Muscle of leg (tissue), 11 donors: ENCODE data around the gene TLR5. TPM values are rescaled to one million over a fixed set of nuclear protein-coding genes. Genes with fewer than 3 reads are reported as not detected.

Experiments
- DNase-seq: peaks from one replicate; pipeline ENCODE4 v3.0.0; 2013
- H3K27ac ChIP-seq: one replicate; pipeline ENCODE4 v1.5.1; 2013; ENCODE audit warnings: mild to moderate bottlenecking, low read length, control low read depth
- H3K27me3 ChIP-seq: one replicate; pipeline ENCODE4 v1.6.1; 2013; ENCODE audit warnings: low read length; ENCODE audit not compliant: control insufficient read depth, insufficient read depth
- H3K36me3 ChIP-seq: one replicate; pipeline ENCODE4 v1.6.1; 2013; ENCODE audit warnings: low read length; ENCODE audit not compliant: control insufficient read depth, insufficient read depth
- H3K4me1 ChIP-seq: one replicate; pipeline ENCODE4 v1.6.1; 2013; ENCODE audit warnings: low read length; ENCODE audit not compliant: control insufficient read depth, insufficient read depth
- H3K4me3 ChIP-seq: one replicate; pipeline ENCODE4 v1.5.1; 2013; ENCODE audit warnings: low read length, control low read depth
- H3K9me3 ChIP-seq: replicated peaks from 2 replicates; pipeline ENCODE4 v1.6.1; 2013; ENCODE audit warnings: low read depth, low read length; ENCODE audit not compliant: control insufficient read depth
- WGBS: methylation state at CpG from one replicate; pipeline ENCODE4 v1.1.5; 2013; ENCODE audit warnings: missing lambda C conversion rate; ENCODE audit not compliant: insufficient coverage; 5-methylcytosine and 5-hydroxymethylcytosine counted together
- polyA plus RNA-seq, 8 donors: library from polyadenylated mRNA; unstranded; fragments of 120-200 nt; gene quantifications; one replicate each; pipeline versions ENCODE4 v1.2.1 to v1.2.3, GENCODE V29; 2013; ENCODE audit warnings: inconsistent platforms in 1 of 8, low replicate concordance in 1 of 8; ENCODE audit not compliant: insufficient read length in 8 of 8, insufficient read depth in 1 of 8
- total RNA-seq: library from RNA; stranded (reverse); fragments of 120-200 nt; gene quantifications from one replicate; pipeline ENCODE4 v1.2.4, GENCODE V29; 2013

The TLR5 gene
- total and polyA plus RNA-seq, 9 donors: 3.1 to 4.9 (median 3.8) TPM

- Histone ChIP-seq H3K4me3 (no peak overlapping the region), H3K27me3 (peaks cover 3% of the 10 kb centered on the region), H3K36me3 (no peaks in the 10 kb centered on the region), H3K27ac (no peak overlapping the region), H3K9me3 (no peaks in the 10 kb centered on the region), H3K4me1 (peaks cover 11% of the 10 kb centered on the region)
- WGBS: 89% methylated on average over 5 of the region's 5 CpGs
- no peak for DNase-seq
These were observed 7.4 kb upstream of the TLR5 start for GRCh38 chr1:223150443-223150842.

DNA sequence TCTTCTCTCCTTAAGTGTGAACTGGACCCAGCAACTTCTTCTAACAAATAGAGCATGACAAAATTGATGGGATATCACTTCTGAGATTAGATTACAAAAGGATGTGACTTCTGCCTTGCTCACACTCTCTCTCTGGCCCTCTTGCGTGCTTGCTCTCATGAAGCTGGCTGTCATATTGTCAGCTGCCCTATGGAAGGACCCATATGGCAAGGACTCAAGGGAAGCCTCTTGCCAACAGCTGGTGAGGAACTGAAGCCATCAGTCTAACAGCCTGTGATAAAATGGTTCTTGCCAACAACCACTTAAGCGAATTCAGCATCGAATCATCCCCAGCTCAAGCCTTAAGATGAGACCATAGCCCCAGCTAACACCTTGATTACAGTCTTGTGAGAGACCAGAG is 4.8 kb upstream of the TLR5 start:
- H3K27ac ChIP-seq: no peak overlapping the region
- H3K9me3 ChIP-seq: no peaks in the 10 kb centered on the region
- no peak overlapping the region for H3K4me3 ChIP-seq
- WGBS: 45% methylated on average over 2 of the region's 3 CpGs
- DNase-seq: peak; percentile 59
- peaks cover 23% of the 10 kb centered on the region for H3K4me1 ChIP-seq
- peaks cover under 1% of the 10 kb centered on the region for H3K27me3 ChIP-seq
- no peaks in the 10 kb centered on the region for H3K36me3 ChIP-seq

GRCh38 chr1:223147409-223147808 is 4.4 kb upstream of the TLR5 start:
- no peaks in the 10 kb centered on the region for H3K36me3 ChIP-seq
- H3K4me3 ChIP-seq: no peak overlapping the region
- no peak overlapping the region for H3K27ac ChIP-seq
- H3K9me3 ChIP-seq: no peaks in the 10 kb centered on the region
- 83% methylated on average over 1 of the region's 2 CpGs for WGBS
- DNase-seq: no peak
- H3K4me1 ChIP-seq: peaks cover 27% of the 10 kb centered on the region
- no peaks in the 10 kb centered on the region for H3K27me3 ChIP-seq

GRCh38 chr1:223146745-223147144 is 3.7 kb upstream of the TLR5 start:
- no peak overlapping the region for H3K4me3 ChIP-seq
- no peaks in the 10 kb centered on the region for H3K9me3 ChIP-seq
- WGBS: 85% methylated on average over 2 of the region's 2 CpGs
- no peaks in the 10 kb centered on the region for H3K27me3 ChIP-seq
- DNase-seq: no peak
- H3K4me1 ChIP-seq: peaks cover 34% of the 10 kb centered on the region
- H3K27ac ChIP-seq: no peak overlapping the region
- H3K36me3 ChIP-seq: no peaks in the 10 kb centered on the region

DNA sequence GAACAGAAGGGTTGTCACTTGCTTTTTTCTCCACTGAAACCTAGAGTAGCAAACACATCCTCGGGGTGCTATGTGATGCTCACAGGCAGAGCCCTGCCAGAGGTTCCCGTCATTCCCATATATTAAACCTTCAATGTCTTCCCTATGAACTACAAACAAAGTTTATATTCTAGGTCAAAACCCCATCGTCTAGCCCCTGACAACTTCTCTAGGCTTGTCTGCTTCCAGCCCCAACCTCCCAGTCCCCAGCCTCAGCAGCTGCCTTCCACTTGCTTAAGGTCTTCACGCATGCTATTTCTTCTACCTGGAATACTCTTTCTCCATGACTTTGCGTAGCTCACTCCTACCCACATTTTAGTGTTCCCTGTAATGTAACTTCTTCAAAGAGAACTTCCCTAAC is 1.9 kb upstream of the TLR5 start:
- 75% methylated on average over 5 of the region's 5 CpGs for WGBS
- no peaks in the 10 kb centered on the region for H3K9me3 ChIP-seq
- peaks cover 46% of the 10 kb centered on the region for H3K4me1 ChIP-seq

GRCh38 chr1:223144431-223144830 is 1.4 kb upstream of the TLR5 start:
- no peak overlapping the region for H3K4me3 ChIP-seq
- peaks cover 45% of the 10 kb centered on the region for H3K4me1 ChIP-seq
- DNase-seq: no peak
- H3K27me3 ChIP-seq: no peaks in the 10 kb centered on the region
- peak overlapping the region; percentile 60 for H3K27ac ChIP-seq
- no peaks in the 10 kb centered on the region for H3K9me3 ChIP-seq
- 71% methylated on average over 2 of the region's 4 CpGs for WGBS
- H3K36me3 ChIP-seq: no peaks in the 10 kb centered on the region

More for the DNA sequence above, 1.9 kb upstream of the TLR5 start:
- Histone ChIP-seq H3K36me3 (no peaks in the 10 kb centered on the region), H3K4me3 (no peak overlapping the region), H3K27me3 (no peaks in the 10 kb centered on the region), H3K27ac (no peak overlapping the region)
- DNase-seq: no peak

DNA sequence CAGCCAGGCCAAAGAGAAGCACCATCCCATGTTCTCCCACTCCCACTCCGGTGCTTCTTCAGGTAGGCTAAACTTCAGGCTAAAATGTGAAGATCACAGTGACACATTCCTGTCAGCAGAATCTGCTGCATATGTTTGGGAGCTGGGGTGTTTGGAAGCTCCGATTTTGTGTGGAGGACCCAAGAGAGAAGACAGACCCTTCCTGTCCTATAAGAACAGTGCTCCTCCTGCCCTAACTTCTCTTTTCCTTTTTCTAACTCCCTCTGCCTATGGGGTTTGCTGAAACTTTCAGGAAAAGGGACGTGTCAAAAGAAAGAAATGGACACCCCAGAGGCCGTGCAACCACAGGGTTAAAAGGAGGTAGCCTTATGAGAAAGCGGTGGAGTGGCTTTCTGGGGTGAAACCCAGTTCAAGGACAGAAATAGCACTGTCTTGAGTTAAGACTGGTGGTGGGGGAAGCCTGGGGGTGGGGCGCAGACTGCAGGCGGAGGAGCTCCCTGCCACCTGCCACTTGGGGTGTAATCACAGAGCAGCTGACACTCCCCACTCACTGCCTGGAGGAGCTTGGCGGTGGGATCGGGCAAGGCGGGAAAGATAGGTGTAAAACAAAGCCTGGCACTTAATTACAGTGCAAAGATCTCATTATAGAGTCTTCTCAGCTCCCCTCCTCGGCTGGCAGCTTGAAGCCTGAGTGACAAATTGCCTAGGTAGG is 645 bp upstream of the TLR5 start:
- Histone ChIP-seq H3K4me1 (peaks cover 41% of the 10 kb centered on the region), H3K27me3 (no peaks in the 10 kb centered on the region), H3K9me3 (no peaks in the 10 kb centered on the region), H3K36me3 (no peaks in the 10 kb centered on the region), H3K4me3 (peak overlapping the region; percentile 48), H3K27ac (peak overlapping the region; percentile 88)
- 20% methylated on average over 3 of the region's 11 CpGs for WGBS
- DNase-seq: peak; percentile 75

- peak overlapping the region; percentile 45 for H3K27ac ChIP-seq
- no peaks in the 10 kb centered on the region for H3K9me3 ChIP-seq
- DNase-seq: no peak
- WGBS: 72% methylated on average over 10 of the region's 11 CpGs
- peaks cover 40% of the 10 kb centered on the region for H3K4me1 ChIP-seq
- H3K36me3 ChIP-seq: no peaks in the 10 kb centered on the region
- H3K27me3 ChIP-seq: no peaks in the 10 kb centered on the region
- peak overlapping the region; percentile 48 for H3K4me3 ChIP-seq
These were observed 779 bp downstream of the TLR5 start for GRCh38 chr1:223142269-223142668.

DNA sequence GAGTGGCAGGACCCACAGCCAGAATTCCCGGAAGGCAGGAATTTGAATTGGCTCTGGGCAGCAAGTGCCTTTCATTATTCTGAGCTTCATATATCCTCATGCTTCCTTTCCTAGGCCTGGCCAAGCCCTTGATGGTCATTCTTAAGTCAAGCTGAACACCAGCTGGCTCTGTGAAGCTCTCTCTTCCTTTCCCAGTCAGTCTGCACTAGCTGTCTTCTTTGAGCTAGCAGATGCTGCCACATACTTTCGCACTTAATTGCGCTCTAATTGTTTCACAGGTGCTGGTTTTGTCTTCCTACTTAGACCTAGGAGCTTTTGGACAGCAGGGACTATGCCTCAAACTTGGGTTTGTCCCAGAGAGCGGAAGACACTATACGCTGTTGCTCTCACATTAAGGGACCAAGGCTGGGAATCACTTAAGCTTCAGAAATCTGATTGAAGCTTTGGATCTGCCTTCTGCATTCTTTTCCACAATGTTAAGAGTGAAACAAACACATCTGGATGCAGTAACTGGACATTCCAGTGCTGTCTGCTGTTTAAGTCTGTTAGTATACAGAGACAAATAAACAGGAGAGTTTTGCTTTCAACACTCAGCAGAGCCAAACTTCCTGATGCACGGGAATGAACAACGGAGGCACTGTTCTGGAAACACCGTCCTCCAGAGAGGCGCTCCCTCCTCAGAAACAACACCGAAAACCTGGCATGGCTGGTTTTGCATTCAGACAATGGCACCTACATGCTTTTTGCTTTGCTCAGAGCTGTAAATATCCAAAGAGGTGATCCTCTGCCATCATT is 2.2 kb downstream of the TLR5 start:
- 8% methylated on average over 9 of the region's 10 CpGs for WGBS
- Histone ChIP-seq H3K36me3 (no peaks in the 10 kb centered on the region), H3K27me3 (no peaks in the 10 kb centered on the region), H3K4me3 (no peak overlapping the region), H3K9me3 (no peaks in the 10 kb centered on the region), H3K4me1 (peaks cover 45% of the 10 kb centered on the region), H3K27ac (peak overlapping the region; percentile 82)
- DNase-seq: peak; percentile 86

- peak; percentile 77 for DNase-seq
- H3K27me3 ChIP-seq: peaks cover 7% of the 10 kb centered on the region
- no peaks in the 10 kb centered on the region for H3K9me3 ChIP-seq
- H3K27ac ChIP-seq: no peak overlapping the region
- WGBS: 83% methylated on average over 2 of the region's 2 CpGs
- H3K36me3 ChIP-seq: no peaks in the 10 kb centered on the region
- H3K4me1 ChIP-seq: peaks cover 50% of the 10 kb centered on the region
- H3K4me3 ChIP-seq: no peak overlapping the region
These were observed 5.5 kb downstream of the TLR5 start for GRCh38 chr1:223137455-223138085.
